Erythroblast (primary cell): ENCODE measurements around the gene ST6GALNAC2.

ENCODE experiments used
- GATA1 ChIP-seq: IDR thresholded peaks from 2 replicates; pipeline ENCODE4 v1.6.1; 2011; ENCODE audit warnings: low read depth, mild to moderate bottlenecking, control low read depth, low read length, moderate library complexity
- POLR2A ChIP-seq: IDR thresholded peaks from 2 replicates; pipeline ENCODE4 v1.6.1; 2011; ENCODE audit warnings: mild to moderate bottlenecking, low read length

DNA sequence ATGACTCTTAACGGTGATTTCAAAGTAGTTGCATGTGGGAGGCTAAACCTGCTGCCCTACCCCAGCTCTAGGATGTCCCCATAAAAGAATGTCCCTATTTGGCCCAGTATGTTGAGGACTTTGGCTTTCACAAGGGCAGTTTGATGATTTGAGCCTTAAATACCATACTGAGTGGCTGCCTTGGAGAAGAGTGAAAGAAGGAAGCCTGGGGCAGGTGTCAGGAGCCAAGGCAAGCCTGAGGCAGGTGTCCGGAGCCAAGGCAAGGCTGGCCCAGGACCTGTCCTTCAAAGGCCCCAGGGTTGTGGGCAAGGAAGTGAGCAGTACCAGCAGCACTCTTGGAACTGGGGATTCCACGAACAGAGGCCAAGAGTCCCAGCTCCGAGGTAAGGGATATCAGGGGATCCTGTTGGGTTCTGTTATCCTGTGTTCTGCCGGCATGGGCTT, 18.6 kb downstream of the ST6GALNAC2 start:
- TF ChIP-seq POLR2A (peak; percentile 7), GATA1 (no peak)
